ENCODE measurements around the gene OR10G7. TPM values are rescaled to one million over a fixed set of nuclear protein-coding genes. Genes with fewer than 3 reads are reported as not detected.
A peak's percentile ranks its signal among the peaks of the same experiment; 100 is the strongest.

The OR10G7 gene
- total RNA-seq, 2 donors from 2014 or later: not detected

GRCh38 chr11:124069429-124070401 lies 28.6 kb upstream of the OR10G7 start:
- no peak overlapping the region for H3K4me3 ChIP-seq
- TF ChIP-seq POLR2A (IDR thresholded peaks at IDR 0.05) (no peak), CTCF (IDR thresholded peaks at IDR 0.05) (peak in 2 of 4 experiments; percentile 11 to 45), POLR2AphosphoS5 (IDR thresholded peaks at IDR 0.05) (no peak)
- no peak for DNase-seq (ENCODE audit: low spot score)
- peaks cover 4% of the 10 kb centered on the region for H3K27me3 ChIP-seq (replicated peaks; ENCODE audit: insufficient read depth)
- H3K4me1 ChIP-seq (replicated peaks): no peaks in the 10 kb centered on the region
- intact Hi-C loops (cut with DNase I): loop anchor here (10.0 kb wide), 1 partner anchor 525 kb away; no protein-coding TSS in a partner anchor
- no peaks in the 10 kb centered on the region for H3K36me3 ChIP-seq
- H3K9me3 ChIP-seq: no peaks in the 10 kb centered on the region
- no peak overlapping the region for H3K27ac ChIP-seq
- 34% methylated on average over 28 of the region's 28 CpGs for WGBS

- Histone ChIP-seq H3K4me3 (no peak overlapping the region), H3K27ac (no peak overlapping the region), H3K4me1 (replicated peaks) (no peaks in the 10 kb centered on the region), H3K9me3 (no peaks in the 10 kb centered on the region), H3K27me3 (replicated peaks; ENCODE audit: insufficient read depth) (peaks cover 4% of the 10 kb centered on the region), H3K36me3 (no peaks in the 10 kb centered on the region)
- WGBS: 46% methylated on average over 4 of the region's 4 CpGs
- DNase-seq (ENCODE audit: low spot score): no peak
- intact Hi-C loops (cut with DNase I): no loop called here
- TF ChIP-seq POLR2AphosphoS5 (IDR thresholded peaks at IDR 0.05) (no peak), CTCF (IDR thresholded peaks at IDR 0.05) (no peak), POLR2A (IDR thresholded peaks at IDR 0.05) (no peak)
Measured at GRCh38 chr11:124068601-124069110, 27.5 kb upstream of the OR10G7 start.

GRCh38 chr11:124052966-124053365 lies 11.8 kb upstream of the OR10G7 start:
- Histone ChIP-seq H3K4me3 (no peak overlapping the region), H3K27ac (no peak overlapping the region), H3K9me3 (no peaks in the 10 kb centered on the region), H3K36me3 (no peaks in the 10 kb centered on the region), H3K27me3 (replicated peaks; ENCODE audit: insufficient read depth) (no peaks in the 10 kb centered on the region), H3K4me1 (replicated peaks) (no peaks in the 10 kb centered on the region)
- intact Hi-C loops (cut with DNase I): no loop called here
- no peak for TF ChIP-seq CTCF (IDR thresholded peaks at IDR 0.05)
- TF ChIP-seq POLR2AphosphoS5 (IDR thresholded peaks at IDR 0.05): no peak
- TF ChIP-seq POLR2A (IDR thresholded peaks at IDR 0.05): no peak
- WGBS: 84% methylated on average over 3 of the region's 3 CpGs
- DNase-seq (ENCODE audit: low spot score): no peak

- no peak for TF ChIP-seq POLR2A (IDR thresholded peaks at IDR 0.05)
- no peak for TF ChIP-seq POLR2AphosphoS5 (IDR thresholded peaks at IDR 0.05)
- TF ChIP-seq CTCF (IDR thresholded peaks at IDR 0.05): no peak
- no peaks in the 10 kb centered on the region for H3K9me3 ChIP-seq
- H3K4me3 ChIP-seq: no peak overlapping the region
- no peak for DNase-seq (ENCODE audit: low spot score)
- no peak overlapping the region for H3K27ac ChIP-seq
- no peaks in the 10 kb centered on the region for H3K4me1 ChIP-seq (replicated peaks)
- 36% methylated on average over 1 of the region's 1 CpG for WGBS
- no peaks in the 10 kb centered on the region for H3K27me3 ChIP-seq (replicated peaks; ENCODE audit: insufficient read depth)
- no peaks in the 10 kb centered on the region for H3K36me3 ChIP-seq
- intact Hi-C loops (cut with DNase I): no loop called here
Measured at GRCh38 chr11:124050748-124051147, 9.6 kb upstream of the OR10G7 start.
